Fibroblast of lung (primary cell): Measurements from ENCODE around the gene LAMA1. TPM values are rescaled to one million over a fixed set of nuclear protein-coding genes. Genes with fewer than 3 reads are reported as not detected.

Experiments used
- DNase-seq, 2 donors: peaks; one replicate each; pipeline versions ENCODE4 v3.0.0 to v3.0.0-alpha.2; 2010; ENCODE audit warnings: low read depth in 2 of 2
- H2AFZ ChIP-seq: 2 replicates; pipeline ENCODE4 v1.5.1; 2012; ENCODE audit warnings: low read length, control low read depth, inconsistent platforms
- H3K27ac ChIP-seq: 2 replicates; pipeline ENCODE4 v1.5.1; 2011; ENCODE audit warnings: low read length, control low read depth; ENCODE audit not compliant: insufficient read depth
- H3K27me3 ChIP-seq: 2 replicates; pipeline ENCODE4 v1.5.1; 2011; ENCODE audit warnings: mild to moderate bottlenecking, low read length; ENCODE audit not compliant: control insufficient read depth, insufficient read depth
- H3K36me3 ChIP-seq: 2 replicates; pipeline ENCODE4 v1.5.1; 2011; ENCODE audit warnings: low read length; ENCODE audit not compliant: control insufficient read depth, insufficient read depth
- H3K4me1 ChIP-seq: 2 replicates; pipeline ENCODE4 v1.5.1; 2011; ENCODE audit warnings: low read length; ENCODE audit not compliant: control insufficient read depth, insufficient read depth; ENCODE audit errors: extremely low read depth
- H3K4me2 ChIP-seq: 2 replicates; pipeline ENCODE4 v1.5.1; 2011; ENCODE audit warnings: low read length, control low read depth; ENCODE audit not compliant: insufficient read depth; ENCODE audit errors: extremely low read depth
- H3K4me3 ChIP-seq, 4 experiments: fragments of 200-600 bp in 1 of 4; sonication (generic) in 1 of 4; replicated peaks in 1 of 4; 2 replicates each; pipeline ENCODE4 v1.5.1; 2011 to 2016; ENCODE audit warnings: low read length in 4 of 4, low read depth in 3 of 4, mild to moderate bottlenecking in 3 of 4, control low read depth in 2 of 4, inconsistent platforms in 1 of 4, mixed read lengths in 1 of 4; ENCODE audit not compliant: insufficient read depth in 1 of 4; ENCODE audit errors: control extremely low read depth in 1 of 4
- H3K79me2 ChIP-seq: 2 replicates; pipeline ENCODE4 v1.5.1; 2012; ENCODE audit warnings: mild to moderate bottlenecking, low read length, inconsistent platforms; ENCODE audit not compliant: control insufficient read depth, insufficient read depth
- H3K9ac ChIP-seq: 2 replicates; pipeline ENCODE4 v1.5.1; 2011; ENCODE audit warnings: mild to moderate bottlenecking, low read length, control low read depth; ENCODE audit not compliant: insufficient read depth
- H3K9me3 ChIP-seq: 2 replicates; pipeline ENCODE4 v1.5.1; 2012; ENCODE audit warnings: low read depth, low read length; ENCODE audit not compliant: control insufficient read depth, insufficient read depth
- H4K20me1 ChIP-seq: 2 replicates; pipeline ENCODE4 v1.5.1; 2011; ENCODE audit warnings: low read length; ENCODE audit not compliant: control insufficient read depth, insufficient read depth; ENCODE audit errors: extremely low read depth
- EZH2 ChIP-seq: IDR thresholded peaks from 2 replicates; pipeline ENCODE4 v1.5.1; 2012; ENCODE audit warnings: low read length, control low read depth, mild to moderate bottlenecking; ENCODE audit errors: missing control alignments
- polyA plus RNA-seq, 2 donors: library from polyadenylated mRNA; depleted of rRNA in 1 of 2; stranded (reverse) in 1 of 2; unstranded in 1 of 2; fragments of >200 nt; gene quantifications; 2 replicates each; pipeline ENCODE4 v1.2.1, GENCODE V29; 2011 to 2012; ENCODE audit warnings: missing spikeins in 1 of 2
- total RNA-seq: library from RNA; depleted of rRNA; stranded (reverse); fragments of >200 nt; gene quantifications from 2 replicates; pipeline ENCODE4 v1.2.1, GENCODE V29; 2014
- TF ChIP-seq, protein P1 (sequence below), 2 donors: IDR thresholded peaks in 1 of 2; conservative IDR thresholded peaks in 1 of 2; 1 replicate in 1 of 2; 2 replicates in 1 of 2; pipeline ENCODE4 v1.5.1; 2011 to 2012; ENCODE audit warnings: low read length in 2 of 2, control low read depth in 1 of 2, inconsistent platforms in 1 of 2, low read depth in 1 of 2, mild to moderate bottlenecking in 1 of 2

The LAMA1 gene
- total and polyA plus RNA-seq, 2 donors (not counting 1 experiment from before 2014, with no cell fraction given) = 1.2 to 5.8 TPM

DNA sequence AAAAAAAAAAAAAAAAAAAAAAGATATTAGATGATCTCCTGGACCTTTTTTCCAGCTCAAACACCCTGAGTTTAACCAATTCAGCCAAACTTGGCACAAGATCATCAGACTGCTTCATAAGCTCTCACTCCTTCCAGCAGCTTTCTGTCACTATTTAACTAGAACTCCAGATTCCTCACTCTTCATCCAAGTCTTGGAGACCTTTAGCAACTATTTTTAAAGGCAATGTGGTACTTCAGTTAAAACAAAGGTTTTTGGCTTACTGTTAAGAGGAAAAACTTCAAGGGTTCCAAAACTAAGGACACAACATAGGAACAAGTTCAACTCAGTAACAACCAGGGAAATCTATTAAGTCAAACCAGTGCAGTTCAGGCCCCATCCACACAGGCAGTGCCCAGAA, 23.2 kb downstream of the LAMA1 start:
- Histone ChIP-seq H3K36me3 (no peaks in the 10 kb centered on the region), H3K4me3 (no peak overlapping the region), H3K4me2 (no peak overlapping the region), H3K4me1 (no peaks in the 10 kb centered on the region), H3K27me3 (no peaks in the 10 kb centered on the region), H3K79me2 (no peaks in the 10 kb centered on the region), H3K9ac (no peak overlapping the region), H2AFZ (no peak overlapping the region), H4K20me1 (no peaks in the 10 kb centered on the region), H3K27ac (no peak overlapping the region), H3K9me3 (no peaks in the 10 kb centered on the region)
- DNase-seq = no peak
- TF ChIP-seq, protein P1, sequence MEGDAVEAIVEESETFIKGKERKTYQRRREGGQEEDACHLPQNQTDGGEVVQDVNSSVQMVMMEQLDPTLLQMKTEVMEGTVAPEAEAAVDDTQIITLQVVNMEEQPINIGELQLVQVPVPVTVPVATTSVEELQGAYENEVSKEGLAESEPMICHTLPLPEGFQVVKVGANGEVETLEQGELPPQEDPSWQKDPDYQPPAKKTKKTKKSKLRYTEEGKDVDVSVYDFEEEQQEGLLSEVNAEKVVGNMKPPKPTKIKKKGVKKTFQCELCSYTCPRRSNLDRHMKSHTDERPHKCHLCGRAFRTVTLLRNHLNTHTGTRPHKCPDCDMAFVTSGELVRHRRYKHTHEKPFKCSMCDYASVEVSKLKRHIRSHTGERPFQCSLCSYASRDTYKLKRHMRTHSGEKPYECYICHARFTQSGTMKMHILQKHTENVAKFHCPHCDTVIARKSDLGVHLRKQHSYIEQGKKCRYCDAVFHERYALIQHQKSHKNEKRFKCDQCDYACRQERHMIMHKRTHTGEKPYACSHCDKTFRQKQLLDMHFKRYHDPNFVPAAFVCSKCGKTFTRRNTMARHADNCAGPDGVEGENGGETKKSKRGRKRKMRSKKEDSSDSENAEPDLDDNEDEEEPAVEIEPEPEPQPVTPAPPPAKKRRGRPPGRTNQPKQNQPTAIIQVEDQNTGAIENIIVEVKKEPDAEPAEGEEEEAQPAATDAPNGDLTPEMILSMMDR (conservative IDR thresholded peaks at IDR 0.05 in 1 of 2, IDR thresholded peaks at IDR 0.05 in 1 of 2; ENCODE audit: low read depth in 1 of 2, low read length in 2 of 2) = no peak
- TF ChIP-seq EZH2 = no peak

DNA sequence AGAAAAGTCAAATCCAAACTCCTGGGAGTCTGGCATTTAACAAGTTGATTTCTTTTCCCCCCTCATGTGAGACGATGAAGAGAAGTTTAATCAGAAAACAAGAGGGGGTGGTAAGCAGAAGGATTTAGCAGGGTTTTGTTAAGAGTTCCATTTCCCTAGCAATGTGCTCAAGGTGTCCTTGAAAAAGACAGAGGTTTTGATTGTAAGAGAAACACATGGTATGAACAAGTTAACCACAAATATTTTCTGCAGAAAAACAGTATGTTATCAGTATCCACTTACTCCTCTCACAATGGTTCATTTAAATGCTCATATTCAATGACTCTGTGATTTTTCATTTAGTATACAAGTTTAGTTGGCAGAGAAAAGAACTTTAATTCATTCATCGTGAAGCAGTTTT, 26.8 kb downstream of the LAMA1 start:
- peak in 1 of 2 donors; percentile 65 for DNase-seq
- TF ChIP-seq EZH2 = no peak
- TF ChIP-seq, protein P1 (conservative IDR thresholded peaks at IDR 0.05 in 1 of 2, IDR thresholded peaks at IDR 0.05 in 1 of 2; ENCODE audit: low read depth in 1 of 2, low read length in 2 of 2) = no peak

GRCh38 chr18:7089369-7089768, 28.2 kb downstream of the LAMA1 start:
- Histone ChIP-seq H4K20me1 (no peaks in the 10 kb centered on the region), H3K36me3 (no peaks in the 10 kb centered on the region), H3K4me3 (no peak overlapping the region), H2AFZ (no peak overlapping the region), H3K9me3 (no peaks in the 10 kb centered on the region), H3K4me1 (no peaks in the 10 kb centered on the region), H3K27me3 (no peaks in the 10 kb centered on the region), H3K4me2 (no peak overlapping the region), H3K79me2 (no peaks in the 10 kb centered on the region), H3K27ac (no peak overlapping the region), H3K9ac (no peak overlapping the region)
- no peak for DNase-seq
- TF ChIP-seq, protein P1 (conservative IDR thresholded peaks at IDR 0.05 in 1 of 2, IDR thresholded peaks at IDR 0.05 in 1 of 2; ENCODE audit: low read depth in 1 of 2, low read length in 2 of 2) = no peak
- TF ChIP-seq EZH2 = no peak

More for the DNA sequence above, 26.8 kb downstream of the LAMA1 start:
- H3K9me3 ChIP-seq = no peaks in the 10 kb centered on the region
- no peaks in the 10 kb centered on the region for H4K20me1 ChIP-seq
- H3K79me2 ChIP-seq = no peaks in the 10 kb centered on the region
- H3K36me3 ChIP-seq = no peaks in the 10 kb centered on the region
- H3K4me3 ChIP-seq = no peak overlapping the region
- H2AFZ ChIP-seq = no peak overlapping the region
- no peak overlapping the region for H3K27ac ChIP-seq
- no peaks in the 10 kb centered on the region for H3K27me3 ChIP-seq
- no peak overlapping the region for H3K9ac ChIP-seq
- no peak overlapping the region for H3K4me2 ChIP-seq
- no peaks in the 10 kb centered on the region for H3K4me1 ChIP-seq
